Mucosa of rectum (tissue), 2 donors: Measurements from ENCODE around the gene STYX.
"Not testable (repeated sequence)": the region's sequence is repeated elsewhere in the genome, so short reads cannot be mapped to it uniquely, and the experiment has no call there.

Experiments used
- H3K27ac ChIP-seq, 2 donors: one replicate each; pipeline ENCODE4 v1.7.0; 2013; ENCODE audit warnings: inconsistent platforms in 2 of 2, low read depth in 2 of 2, low read length in 2 of 2
- H3K27me3 ChIP-seq, 2 donors: one replicate each; pipeline ENCODE4 v1.7.0; 2013; ENCODE audit warnings: low read length in 2 of 2; ENCODE audit not compliant: control insufficient read depth in 2 of 2, insufficient read depth in 2 of 2
- H3K36me3 ChIP-seq, 2 donors: one replicate each; pipeline ENCODE4 v1.7.0; 2013; ENCODE audit warnings: low read length in 2 of 2; ENCODE audit not compliant: control insufficient read depth in 2 of 2, insufficient read depth in 2 of 2
- H3K4me1 ChIP-seq, 2 donors: one replicate each; pipeline ENCODE4 v1.7.0; 2013; ENCODE audit warnings: low read length in 2 of 2, mild to moderate bottlenecking in 1 of 2; ENCODE audit not compliant: control insufficient read depth in 2 of 2, insufficient read depth in 2 of 2
- H3K4me3 ChIP-seq, 2 donors: one replicate each; pipeline ENCODE4 v1.7.0; 2013; ENCODE audit warnings: low read length in 2 of 2
- H3K9ac ChIP-seq, 2 donors: one replicate each; pipeline ENCODE4 v1.7.0; 2013; ENCODE audit warnings: low read length in 2 of 2, low read depth in 1 of 2, mild to moderate bottlenecking in 1 of 2
- H3K9me3 ChIP-seq, 2 donors: one replicate each; pipeline ENCODE4 v1.7.0; 2013; ENCODE audit warnings: low read length in 2 of 2; ENCODE audit not compliant: control insufficient read depth in 2 of 2
- donor health status: healthy.
- donor health status: Normal muscosa, but diverticular disease.

STYX gene

DNA sequence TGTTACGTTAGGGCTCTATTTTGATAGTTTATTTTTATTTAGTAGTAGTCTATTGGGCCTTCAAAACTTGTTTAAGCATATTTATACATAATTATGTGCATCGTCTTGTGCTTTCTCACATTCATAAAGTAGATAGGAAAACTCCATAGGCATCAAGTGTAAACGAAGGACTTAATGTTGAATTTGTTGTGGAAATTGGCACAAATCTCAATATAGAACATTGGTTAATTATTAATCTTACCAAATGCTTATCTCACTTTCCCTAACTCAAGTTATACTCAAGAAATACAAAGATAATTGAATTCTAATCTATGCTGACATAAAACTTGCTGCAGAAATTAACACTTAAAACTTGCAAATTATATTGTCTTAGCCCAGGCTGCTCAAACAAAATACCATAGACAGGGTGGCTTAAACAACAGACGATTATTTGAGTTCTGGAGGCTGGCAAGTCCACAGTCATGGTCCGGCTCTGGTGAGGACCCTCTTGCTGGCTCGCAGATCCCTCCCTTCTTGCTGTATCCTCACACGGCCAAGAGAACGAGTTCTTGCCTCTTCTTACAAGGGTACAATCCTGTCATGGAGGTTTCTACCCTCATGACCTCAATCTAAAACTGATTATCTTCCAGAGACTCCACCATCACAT is 18.8 kb downstream of the STYX start:
- no peak overlapping the region for H3K4me3 ChIP-seq
- no peak overlapping the region for H3K9ac ChIP-seq

DNA sequence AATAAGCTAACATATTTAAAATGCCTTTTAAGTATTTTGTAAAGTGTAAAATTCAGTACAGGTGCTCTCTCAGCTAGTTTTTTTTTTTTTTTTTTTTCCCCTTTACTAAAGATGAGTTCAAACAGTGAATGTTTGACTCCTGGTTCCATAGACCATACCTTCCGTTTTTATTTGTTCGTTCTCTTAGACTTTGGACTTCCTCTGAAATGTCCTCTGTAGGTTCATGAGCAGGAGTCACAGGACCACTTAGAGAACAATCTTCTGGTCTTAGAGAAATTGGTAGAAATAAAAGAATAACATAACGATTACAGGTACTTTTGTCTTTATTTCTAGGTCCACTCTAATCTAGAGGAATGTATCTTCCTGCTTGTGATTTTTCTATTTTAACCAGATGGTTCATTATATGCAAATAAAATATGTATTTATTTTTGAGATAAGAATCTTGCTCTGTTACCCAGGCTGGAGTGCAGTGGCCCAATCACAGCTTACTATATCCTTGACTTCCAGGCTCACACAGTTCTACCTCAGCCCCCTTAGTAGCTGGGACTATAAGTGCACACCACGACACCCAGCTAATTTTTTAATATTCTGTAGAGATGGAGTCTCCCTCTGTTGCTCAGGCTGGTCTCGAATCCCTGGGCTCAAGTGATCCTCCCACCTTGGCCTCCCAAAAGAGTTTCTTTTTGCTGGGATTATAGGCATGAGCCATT is 25.8 kb downstream of the STYX start:
- Histone ChIP-seq H3K27me3 (no peaks in the 10 kb centered on the region), H3K9ac (no peak overlapping the region), H3K4me1 (no peaks in the 10 kb centered on the region), H3K36me3 (peaks cover 9 to 17% of the 10 kb centered on the region in 2 donors), H3K4me3 (no peak overlapping the region), H3K9me3 (no peaks in the 10 kb centered on the region), H3K27ac (no peak overlapping the region)

More for the DNA sequence above, 18.8 kb downstream of the STYX start:
- Histone ChIP-seq H3K36me3 (peaks cover 22 to 34% of the 10 kb centered on the region in 2 donors), H3K27me3 (no peaks in the 10 kb centered on the region), H3K4me1 (no peaks in the 10 kb centered on the region), H3K9me3 (no peaks in the 10 kb centered on the region), H3K27ac (no peak overlapping the region)

DNA sequence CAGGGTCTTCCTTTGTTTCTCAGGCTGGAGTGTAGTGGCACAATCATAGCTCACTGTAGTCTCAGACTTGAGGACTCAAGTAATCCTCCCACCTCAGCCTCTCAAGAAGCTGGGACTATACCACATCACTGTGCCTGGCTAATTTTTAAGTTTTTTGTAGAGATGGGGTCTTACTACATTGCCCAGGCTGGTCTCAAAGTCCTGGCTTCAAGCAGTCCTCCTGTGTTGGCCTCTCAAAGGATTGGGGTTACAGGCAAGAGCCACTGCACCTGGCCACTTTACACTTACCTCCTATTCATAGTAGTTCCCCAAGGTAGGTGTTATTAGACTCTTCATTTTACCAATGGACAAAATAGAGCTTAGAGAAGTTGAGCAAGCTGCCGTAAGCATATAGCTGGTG is 29.2 kb downstream of the STYX start:
- no peak overlapping the region for H3K27ac ChIP-seq
- H3K36me3 ChIP-seq = peaks cover 6 to 17% of the 10 kb centered on the region in 2 donors
- H3K9me3 ChIP-seq = no peaks in the 10 kb centered on the region
- H3K4me3 ChIP-seq = no peak overlapping the region
- no peak overlapping the region for H3K9ac ChIP-seq
- no peaks in the 10 kb centered on the region for H3K4me1 ChIP-seq
- no peaks in the 10 kb centered on the region for H3K27me3 ChIP-seq

DNA sequence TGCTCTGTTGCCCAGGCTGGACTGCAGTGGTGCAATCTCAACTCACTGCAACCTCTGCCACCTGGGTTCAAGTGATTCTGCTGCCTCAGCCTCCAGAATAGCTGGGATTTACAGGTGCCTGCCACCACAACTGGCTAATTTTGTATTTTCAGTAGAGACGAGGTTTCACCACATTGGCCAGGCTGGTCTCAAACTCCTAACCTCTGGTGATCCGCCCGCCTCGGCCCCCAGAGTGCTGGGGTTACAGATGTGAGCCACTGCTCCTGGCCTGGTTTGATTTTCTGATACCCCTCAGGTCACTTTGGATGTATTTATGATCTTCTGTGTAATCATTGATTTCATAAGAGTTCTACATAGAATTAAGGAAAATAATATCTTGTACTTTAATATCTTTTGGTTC is 33.0 kb downstream of the STYX start:
- not testable (repeated sequence) for H3K27ac ChIP-seq, H3K4me1 ChIP-seq, H3K9me3 ChIP-seq, H3K9ac ChIP-seq, H3K4me3 ChIP-seq, H3K27me3 ChIP-seq
- peaks cover 11 to 19% of the 10 kb centered on the region in 2 donors for H3K36me3 ChIP-seq

DNA sequence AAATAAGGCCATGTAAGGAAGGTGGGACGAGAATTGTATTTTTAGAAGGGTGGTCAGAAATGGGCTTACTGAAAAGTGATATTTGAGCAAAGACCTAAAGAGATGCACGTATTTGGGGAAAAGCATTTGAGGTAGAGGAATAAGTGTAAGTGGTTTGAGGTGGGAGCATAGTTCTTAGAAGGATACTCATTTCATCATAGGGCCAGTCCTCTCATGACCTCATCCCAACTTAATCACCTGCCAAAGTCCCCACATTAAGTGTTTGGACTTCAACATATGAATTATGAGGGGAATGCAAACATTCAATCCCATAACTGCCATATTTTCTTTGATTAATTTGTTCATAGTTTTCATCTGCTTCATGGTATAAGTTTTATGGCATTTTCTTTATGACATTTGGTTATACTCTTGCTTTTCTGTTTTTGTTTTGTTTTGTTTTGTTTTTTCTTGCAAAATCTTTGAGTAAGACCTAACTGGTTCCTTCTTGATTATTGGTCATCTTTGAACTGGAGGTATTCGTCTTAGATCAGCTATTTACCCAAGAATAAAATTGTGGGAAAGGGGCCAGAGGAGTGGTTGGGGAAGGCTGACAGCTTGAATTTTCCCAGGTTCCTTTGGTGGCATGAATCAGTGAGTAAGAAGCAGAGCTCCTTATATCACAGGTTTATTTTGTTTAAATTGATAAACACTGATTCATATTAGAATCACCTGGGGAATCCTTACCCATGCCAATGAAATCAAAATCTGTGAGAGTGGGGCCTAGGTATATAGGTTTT is 37.3 kb downstream of the STYX start:
- H3K4me1 ChIP-seq = no peaks in the 10 kb centered on the region
- H3K4me3 ChIP-seq = no peak overlapping the region
- peaks cover 24 to 25% of the 10 kb centered on the region in 2 donors for H3K36me3 ChIP-seq
- H3K27me3 ChIP-seq = no peaks in the 10 kb centered on the region
- H3K9me3 ChIP-seq = no peaks in the 10 kb centered on the region
- H3K9ac ChIP-seq = no peak overlapping the region
- H3K27ac ChIP-seq = no peak overlapping the region

DNA sequence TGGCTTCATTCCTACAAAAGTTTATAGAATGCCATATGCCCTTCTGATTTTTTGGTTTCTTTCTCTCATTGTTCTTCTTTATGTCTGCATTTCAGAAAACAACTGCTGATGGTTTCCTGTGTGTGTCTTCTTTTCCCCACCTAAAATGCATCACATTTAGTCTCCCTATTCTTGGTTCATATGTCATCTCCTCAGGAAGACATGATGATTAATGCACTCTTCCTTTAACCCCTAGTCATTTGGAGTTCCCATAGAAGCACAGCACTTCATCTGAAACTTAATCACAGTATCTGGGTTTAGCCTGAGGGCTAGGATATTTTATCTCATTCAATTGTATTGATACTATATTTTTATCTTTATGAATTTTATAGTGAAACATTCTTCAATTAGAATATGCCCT is 39.9 kb downstream of the STYX start:
- Histone ChIP-seq H3K36me3 (peaks cover 27 to 28% of the 10 kb centered on the region in 2 donors), H3K4me3 (no peak overlapping the region), H3K9ac (no peak overlapping the region), H3K27ac (no peak overlapping the region), H3K4me1 (no peaks in the 10 kb centered on the region), H3K9me3 (no peaks in the 10 kb centered on the region), H3K27me3 (no peaks in the 10 kb centered on the region)

DNA sequence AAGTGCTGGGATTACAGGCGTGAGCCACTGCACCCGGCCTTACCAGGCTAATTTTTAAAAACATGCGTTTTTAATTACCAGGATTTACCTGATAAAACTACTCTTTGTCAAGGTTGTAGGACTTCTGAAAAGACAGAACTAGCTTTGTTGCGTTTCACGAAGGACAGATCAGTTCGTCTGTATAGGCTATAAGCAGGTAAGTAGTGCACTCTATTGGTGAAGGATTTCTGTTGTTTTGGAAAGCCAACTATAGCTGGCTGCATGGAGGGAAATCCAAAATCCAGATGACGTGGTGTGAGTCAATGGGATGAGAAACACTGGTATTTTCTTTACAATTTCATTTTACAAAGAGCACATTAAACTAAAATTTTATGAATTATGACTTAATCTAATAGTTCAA is 46.9 kb downstream of the STYX start:
- peaks cover 18 to 26% of the 10 kb centered on the region in 2 donors for H3K36me3 ChIP-seq
- H3K4me3 ChIP-seq = no peak overlapping the region
- H3K9ac ChIP-seq = no peak overlapping the region
- H3K9me3 ChIP-seq = no peaks in the 10 kb centered on the region
- no peak overlapping the region for H3K27ac ChIP-seq
- no peaks in the 10 kb centered on the region for H3K4me1 ChIP-seq
- H3K27me3 ChIP-seq = no peaks in the 10 kb centered on the region

DNA sequence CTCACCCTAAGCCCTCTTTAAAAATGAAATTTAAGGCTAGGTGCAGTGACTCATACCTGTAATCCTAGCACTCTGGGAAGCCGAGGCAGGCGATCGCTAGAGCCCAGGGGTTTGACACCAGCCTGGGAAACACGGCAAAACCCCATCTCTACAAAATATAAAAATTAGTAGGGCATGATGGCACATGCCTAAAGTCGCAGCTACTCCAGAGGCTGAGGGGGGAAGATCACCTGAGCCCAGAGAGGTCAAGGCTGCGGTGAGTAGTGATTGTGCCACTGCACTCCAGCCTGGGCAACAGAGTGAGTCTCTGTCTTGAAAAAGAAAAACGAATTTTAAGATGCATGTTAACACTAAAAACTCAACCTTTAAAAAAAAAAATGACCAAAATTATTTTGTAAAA is 48.7 kb downstream of the STYX start:
- Histone ChIP-seq H3K36me3 (peaks cover 15 to 31% of the 10 kb centered on the region in 2 donors), H3K9ac (no peak overlapping the region), H3K9me3 (no peaks in the 10 kb centered on the region), H3K27ac (no peak overlapping the region), H3K27me3 (no peaks in the 10 kb centered on the region), H3K4me3 (no peak overlapping the region), H3K4me1 (no peaks in the 10 kb centered on the region)

DNA sequence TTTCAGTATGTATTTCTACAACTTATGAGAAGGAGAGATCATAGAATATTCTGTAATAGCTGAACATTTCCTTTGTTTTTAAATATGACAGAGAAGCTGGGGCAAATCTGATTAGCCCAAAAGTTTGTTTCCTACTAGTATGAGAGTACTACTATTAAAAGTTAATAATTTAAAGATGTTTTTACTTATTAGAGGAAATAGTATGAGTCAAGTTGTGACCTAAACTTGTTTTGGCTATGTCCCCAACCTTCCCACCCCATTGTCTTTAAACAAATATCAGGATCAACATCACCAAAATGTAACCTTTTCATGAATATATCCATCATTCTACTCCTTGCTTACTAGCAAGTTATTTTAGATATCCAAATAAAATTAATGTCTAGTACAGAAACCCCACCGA is 50.9 kb downstream of the STYX start:
- H3K4me1 ChIP-seq = no peaks in the 10 kb centered on the region
- no peak overlapping the region for H3K27ac ChIP-seq
- H3K27me3 ChIP-seq = no peaks in the 10 kb centered on the region
- H3K4me3 ChIP-seq = no peak overlapping the region
- H3K9me3 ChIP-seq = no peaks in the 10 kb centered on the region
- H3K9ac ChIP-seq = no peak overlapping the region
- peaks cover 11 to 20% of the 10 kb centered on the region in 2 donors for H3K36me3 ChIP-seq

DNA sequence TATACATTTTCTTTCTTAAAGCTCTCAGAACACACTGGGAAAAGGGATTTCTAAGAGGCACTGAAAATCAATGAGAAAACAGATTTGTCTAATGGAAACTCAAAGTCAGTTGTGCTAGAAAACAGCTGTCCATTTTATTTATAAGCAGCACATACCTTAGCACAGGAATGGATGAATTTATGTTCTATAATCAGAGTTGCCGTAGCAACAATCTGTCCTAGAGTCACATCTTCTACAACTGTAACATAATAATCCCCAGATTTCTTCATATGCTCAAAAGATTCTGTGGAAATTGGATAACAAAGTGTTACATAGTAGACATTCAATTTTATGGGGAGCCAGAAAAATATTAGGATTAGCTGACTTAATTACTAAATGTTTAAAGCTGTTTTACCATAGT is 51.7 kb downstream of the STYX start:
- H3K4me1 ChIP-seq = no peaks in the 10 kb centered on the region
- no peaks in the 10 kb centered on the region for H3K9me3 ChIP-seq
- H3K36me3 ChIP-seq = peaks cover 9 to 20% of the 10 kb centered on the region in 2 donors
- H3K27ac ChIP-seq = no peak overlapping the region
- no peaks in the 10 kb centered on the region for H3K27me3 ChIP-seq
- no peak overlapping the region for H3K9ac ChIP-seq
- H3K4me3 ChIP-seq = no peak overlapping the region
